NB4 (cell line): ENCODE results near the gene NFIB.

Source experiments
- DNase-seq: peaks from one replicate; pipeline ENCODE4 v3.0.0; 2010; ENCODE audit warnings: low read depth
- H3K4me3 ChIP-seq: one replicate; pipeline ENCODE4 v1.5.1; 2011; ENCODE audit warnings: mild to moderate bottlenecking, low read depth, low read length, moderate library complexity
- CTCF ChIP-seq: IDR thresholded peaks from one replicate; pipeline ENCODE4 v1.5.1; 2012; ENCODE audit warnings: low read depth, low read length
- MAX ChIP-seq: IDR thresholded peaks from 2 replicates; pipeline ENCODE4 v1.6.1; 2011; ENCODE audit warnings: low read depth, low read length
- MYC ChIP-seq: IDR thresholded peaks from 2 replicates; pipeline ENCODE4 v1.6.1; 2011; ENCODE audit warnings: low read depth, low read length
- POLR2A ChIP-seq: IDR thresholded peaks from 2 replicates; pipeline ENCODE4 v1.6.1; 2011; ENCODE audit warnings: mild to moderate bottlenecking; ENCODE audit not compliant: insufficient read length; ENCODE audit errors: extremely low read depth

Gene NFIB

GRCh38 chr9:14226855-14227532 lies 86.9 kb downstream of the NFIB start:
- TF ChIP-seq MAX (no peak), CTCF (no peak), MYC (no peak), POLR2A (no peak)
- no peak overlapping the region for H3K4me3 ChIP-seq
- DNase-seq, result no peak

- TF ChIP-seq MAX (no peak), MYC (no peak), CTCF (no peak), POLR2A (no peak)
- no peak overlapping the region for H3K4me3 ChIP-seq
- DNase-seq, result no peak
These were observed 90.9 kb downstream of the NFIB start for GRCh38 chr9:14223081-14223480.

GRCh38 chr9:14222149-14222835 lies 91.6 kb downstream of the NFIB start:
- TF ChIP-seq MAX, result no peak
- no peak for DNase-seq

GRCh38 chr9:14221558-14221957 lies 92.4 kb downstream of the NFIB start:
- no peak overlapping the region for H3K4me3 ChIP-seq
- no peak for DNase-seq
- TF ChIP-seq CTCF (no peak), POLR2A (no peak), MYC (no peak), MAX (no peak)

More at GRCh38 chr9:14222149-14222835, 91.6 kb downstream of the NFIB start:
- H3K4me3 ChIP-seq, result no peak overlapping the region

GRCh38 chr9:14221119-14221518 lies 92.8 kb downstream of the NFIB start:
- TF ChIP-seq MAX, result no peak
- no peak for TF ChIP-seq MYC
- no peak for TF ChIP-seq POLR2A
- no peak for TF ChIP-seq CTCF
- H3K4me3 ChIP-seq, result no peak overlapping the region
- DNase-seq, result no peak

GRCh38 chr9:14220256-14220655 lies 93.7 kb downstream of the NFIB start:
- TF ChIP-seq POLR2A, result no peak
- no peak for TF ChIP-seq MAX
- no peak for DNase-seq
- no peak overlapping the region for H3K4me3 ChIP-seq
